IPS-18c (cell line): ENCODE data around the gene POGK.
"Not testable (repeated sequence)": the region's sequence is repeated elsewhere in the genome, so short reads cannot be mapped to it uniquely, and the experiment has no call there.

ENCODE experiments used
- H3K4me3 ChIP-seq: 2 replicates; pipeline ENCODE4 v1.7.0; 2013; ENCODE audit warnings: low read depth, mild to moderate bottlenecking, low read length, moderate library complexity; ENCODE audit not compliant: insufficient read depth
- H3K9me3 ChIP-seq: one replicate; pipeline ENCODE4 v1.6.1; 2013; ENCODE audit warnings: mild to moderate bottlenecking, low read length, moderate library complexity; ENCODE audit not compliant: control insufficient read depth, insufficient read depth

The POGK gene

GRCh38 chr1:166878173-166878917 lies 39.1 kb downstream of the POGK start:
- not testable (repeated sequence) for H3K4me3 ChIP-seq, H3K9me3 ChIP-seq

- H3K4me3 ChIP-seq = no peak overlapping the region
- H3K9me3 ChIP-seq = no peaks in the 10 kb centered on the region
Observed at GRCh38 chr1:166882893-166883292, 43.6 kb downstream of the POGK start.

- no peaks in the 10 kb centered on the region for H3K9me3 ChIP-seq
- peak overlapping the region; percentile 47 for H3K4me3 ChIP-seq
Observed at GRCh38 chr1:166884040-166884642, 44.9 kb downstream of the POGK start.

GRCh38 chr1:166884971-166885370 lies 45.7 kb downstream of the POGK start:
- Histone ChIP-seq H3K9me3 (no peaks in the 10 kb centered on the region), H3K4me3 (no peak overlapping the region)

- Histone ChIP-seq H3K9me3 (no peaks in the 10 kb centered on the region), H3K4me3 (no peak overlapping the region)
Observed at GRCh38 chr1:166888373-166889111, 49.3 kb downstream of the POGK start.

GRCh38 chr1:166889776-166890175 lies 50.5 kb downstream of the POGK start:
- no peak overlapping the region for H3K4me3 ChIP-seq
- no peaks in the 10 kb centered on the region for H3K9me3 ChIP-seq

GRCh38 chr1:166895766-166896165 lies 56.5 kb downstream of the POGK start:
- peaks cover 2% of the 10 kb centered on the region for H3K9me3 ChIP-seq
- no peak overlapping the region for H3K4me3 ChIP-seq

- H3K9me3 ChIP-seq = peaks cover 2% of the 10 kb centered on the region
Observed at GRCh38 chr1:166899769-166900168, 60.5 kb downstream of the POGK start.

GRCh38 chr1:166900987-166901386 lies 61.7 kb downstream of the POGK start:
- Histone ChIP-seq H3K4me3 (no peak overlapping the region), H3K9me3 (peaks cover 2% of the 10 kb centered on the region)

More at GRCh38 chr1:166899769-166900168, 60.5 kb downstream of the POGK start:
- H3K4me3 ChIP-seq = no peak overlapping the region

- H3K4me3 ChIP-seq = no peak overlapping the region
Observed at GRCh38 chr1:166902279-166902678, 63.0 kb downstream of the POGK start.

GRCh38 chr1:166903232-166903631 lies 64.0 kb downstream of the POGK start:
- Histone ChIP-seq H3K9me3 (no peaks in the 10 kb centered on the region), H3K4me3 (no peak overlapping the region)

More at GRCh38 chr1:166902279-166902678, 63.0 kb downstream of the POGK start:
- peaks cover 2% of the 10 kb centered on the region for H3K9me3 ChIP-seq

- H3K4me3 ChIP-seq = no peak overlapping the region
Observed at GRCh38 chr1:166905136-166905535, 65.9 kb downstream of the POGK start.

GRCh38 chr1:166905900-166906299 lies 66.6 kb downstream of the POGK start:
- Histone ChIP-seq H3K9me3 (no peaks in the 10 kb centered on the region), H3K4me3 (no peak overlapping the region)

More at GRCh38 chr1:166905136-166905535, 65.9 kb downstream of the POGK start:
- H3K9me3 ChIP-seq = no peaks in the 10 kb centered on the region
